NCI-H82 (cell line): ENCODE results near the gene GRK3.
A peak's percentile ranks its signal among the peaks of the same experiment; 100 is the strongest.

Source experiments
- DNase-seq: peaks from one replicate; lab custom pipeline; 2025; lab: John Stamatoyannopoulos, UW

The GRK3 gene

GRCh38 chr22:25736378-25737011 is 172.0 kb downstream of the GRK3 start:
- no peak for DNase-seq

GRCh38 chr22:25739659-25740344 is 175.3 kb downstream of the GRK3 start:
- DNase-seq, result no peak

- no peak for DNase-seq
Observed at GRCh38 chr22:25741692-25742626, 177.5 kb downstream of the GRK3 start, which contains the start of gene MYO18B. TSS of gene MYO18B (plus strand) at chr22:25742188. CDS start at chr22:25761093, 18,905 bp downstream.

- no peak for DNase-seq
Observed at GRCh38 chr22:25742918-25743708, 178.6 kb downstream of the GRK3 start.

GRCh38 chr22:25744694-25745093 is 180.2 kb downstream of the GRK3 start:
- DNase-seq, result no peak

- peak; percentile 50 for DNase-seq
Observed at GRCh38 chr22:25745341-25746011, 181.0 kb downstream of the GRK3 start.

- no peak for DNase-seq
Observed at GRCh38 chr22:25746012-25746373, 181.5 kb downstream of the GRK3 start.

GRCh38 chr22:25747245-25747944 is 182.9 kb downstream of the GRK3 start:
- no peak for DNase-seq

- no peak for DNase-seq
Observed at GRCh38 chr22:25748140-25748539, 183.7 kb downstream of the GRK3 start.

GRCh38 chr22:25748704-25749103 is 184.2 kb downstream of the GRK3 start:
- no peak for DNase-seq

GRCh38 chr22:25749420-25750169 is 185.1 kb downstream of the GRK3 start:
- no peak for DNase-seq

GRCh38 chr22:25750569-25751173 is 186.2 kb downstream of the GRK3 start:
- peak; percentile 56 for DNase-seq

GRCh38 chr22:25751174-25751581 is 186.7 kb downstream of the GRK3 start:
- peak; percentile 35 for DNase-seq

- DNase-seq, result no peak
Observed at GRCh38 chr22:25752615-25753214, 188.2 kb downstream of the GRK3 start.

GRCh38 chr22:25753252-25753651 is 188.8 kb downstream of the GRK3 start:
- no peak for DNase-seq

GRCh38 chr22:25754527-25755202 is 190.2 kb downstream of the GRK3 start:
- no peak for DNase-seq

- DNase-seq, result no peak
Observed at GRCh38 chr22:25757686-25758085, 193.2 kb downstream of the GRK3 start.

GRCh38 chr22:25758316-25758715 is 193.8 kb downstream of the GRK3 start:
- DNase-seq, result no peak
